H1 (cell line): ENCODE measurements around the gene APOBEC3G. TPM values are rescaled to one million over a fixed set of nuclear protein-coding genes. Genes with fewer than 3 reads are reported as not detected.

Source experiments
- CTCF ChIA-PET: fragments of 300-600 bp; sonication (Branson Sonifier 250); formaldehyde crosslinking; loops from one replicate; lab custom pipeline; 2021; ENCODE audit not compliant: partially characterized antibody; lab: Charles Lee
- POLR2A ChIA-PET: fragments of 300-600 bp; sonication (Branson Sonifier 250); formaldehyde crosslinking; loops from one replicate; lab custom pipeline; 2021; ENCODE audit warnings: inconsistent platforms; ENCODE audit not compliant: partially characterized antibody; lab: Charles Lee
- DNase-seq, 2 experiments: peaks; one replicate each; pipeline versions ENCODE4 v3.0.0 to v3.0.0-alpha.2; 2010 to 2022; ENCODE audit warnings: low spot score in 2 of 2, low read depth in 1 of 2, mixed read lengths in 1 of 2
- FAIRE-seq: peaks from 2 replicates; lab custom pipeline; 2011; peaks lifted over from hg19 to GRCh38; lab: Jason Lieb, UNC
- H2AFZ ChIP-seq: 2 replicates; pipeline ENCODE4 v1.8.1; 2012; ENCODE audit warnings: low read length, inconsistent platforms
- H2AK5ac ChIP-seq: 2 replicates; pipeline ENCODE4 v1.6.1; 2013; ENCODE audit warnings: low read depth, low read length
- H2BK120ac ChIP-seq: replicated peaks from 2 replicates; pipeline ENCODE3; 2013; ENCODE audit warnings: low read depth, low read length, inconsistent platforms
- H2BK12ac ChIP-seq: 2 replicates; pipeline ENCODE4 v1.6.1; 2013; ENCODE audit warnings: low read depth, low read length
- H2BK15ac ChIP-seq: 2 replicates; pipeline ENCODE4 v1.6.1; 2013; ENCODE audit warnings: low read length
- H2BK20ac ChIP-seq: 2 replicates; pipeline ENCODE4 v1.6.1; 2013; ENCODE audit warnings: low read length
- H2BK5ac ChIP-seq: 2 replicates; pipeline ENCODE4 v1.6.1; 2013; ENCODE audit warnings: low read depth, low read length
- H3K14ac ChIP-seq: 2 replicates; pipeline ENCODE4 v1.6.1; 2013; ENCODE audit warnings: inconsistent platforms; ENCODE audit not compliant: insufficient read length
- H3K18ac ChIP-seq: 2 replicates; pipeline ENCODE4 v1.6.1; 2013; ENCODE audit warnings: low read length; ENCODE audit errors: extremely low read depth
- H3K23ac ChIP-seq: 2 replicates; pipeline ENCODE4 v1.6.1; 2013; ENCODE audit warnings: inconsistent platforms; ENCODE audit not compliant: insufficient read length
- H3K23me2 ChIP-seq: 2 replicates; pipeline ENCODE4 v1.6.1; 2013; ENCODE audit warnings: low read depth, low read length
- H3K27ac ChIP-seq: 2 replicates; pipeline ENCODE4 v1.6.1; 2011; ENCODE audit warnings: low read depth, low read length, inconsistent platforms
- H3K27me3 ChIP-seq, 4 experiments: replicated peaks in 1 of 4; 1 replicate in 1 of 4; 2 replicates in 3 of 4; pipeline versions ENCODE4 v1.6.1 to v1.8.1; 2011 to 2013; ENCODE audit warnings: low read length in 3 of 4, mild to moderate bottlenecking in 3 of 4, inconsistent platforms in 2 of 4, mixed read lengths in 2 of 4, moderate library complexity in 1 of 4; ENCODE audit not compliant: control insufficient read depth in 3 of 4, insufficient read depth in 3 of 4; ENCODE audit errors: extremely low read depth in 1 of 4
- H3K36me3 ChIP-seq, 4 experiments: 2 replicates each; pipeline versions ENCODE4 v1.6.1 to v1.8.1; 2011 to 2013; ENCODE audit warnings: mild to moderate bottlenecking in 4 of 4, low read length in 3 of 4, moderate library complexity in 2 of 4, control low read depth in 1 of 4, inconsistent platforms in 1 of 4; ENCODE audit not compliant: insufficient read depth in 4 of 4, control insufficient read depth in 2 of 4
- H3K4ac ChIP-seq: replicated peaks from 2 replicates; pipeline ENCODE3; 2013; ENCODE audit warnings: low read length, low read depth, mixed read lengths, inconsistent platforms; ENCODE audit not compliant: insufficient read length
- H3K4me1 ChIP-seq, 4 experiments: replicated peaks in 1 of 4; 1 replicate in 1 of 4; 2 replicates in 3 of 4; pipeline versions ENCODE4 v1.6.1 to v1.8.1; 2011 to 2013; ENCODE audit warnings: low read length in 3 of 4, inconsistent platforms in 2 of 4, mixed read lengths in 1 of 4; ENCODE audit not compliant: insufficient read depth in 4 of 4, control insufficient read depth in 3 of 4
- H3K4me2 ChIP-seq, 2 experiments: 2 replicates each; pipeline versions ENCODE4 v1.6.1 to v1.8.1; 2011 to 2013; ENCODE audit warnings: low read depth in 2 of 2, low read length in 2 of 2, control low read depth in 1 of 2, inconsistent platforms in 1 of 2, mild to moderate bottlenecking in 1 of 2; ENCODE audit not compliant: insufficient read depth in 1 of 2
- H3K4me3 ChIP-seq, 4 experiments: fragments of 200-600, 300-600 bp in 1 of 4; sonication (generic), shearing (Covaris generic), sonication (Bioruptor Twin) in 1 of 4; 2 replicates each; pipeline versions ENCODE4 v1.5.1 to v1.8.1; 2011 to 2016; ENCODE audit warnings: low read length in 4 of 4, low read depth in 3 of 4, control low read depth in 2 of 4, inconsistent platforms in 2 of 4, mild to moderate bottlenecking in 2 of 4, mixed read lengths in 1 of 4, moderate library complexity in 1 of 4; ENCODE audit not compliant: insufficient read depth in 2 of 4; ENCODE audit errors: extremely low read depth in 1 of 4
- H3K56ac ChIP-seq: replicated peaks from 2 replicates; pipeline ENCODE3; 2013; ENCODE audit warnings: low read depth, mild to moderate bottlenecking, mixed read lengths, low read length, inconsistent platforms; ENCODE audit not compliant: insufficient read length
- H3K79me1 ChIP-seq: 2 replicates; pipeline ENCODE4 v1.6.1; 2013; ENCODE audit warnings: low read depth, low read length, control low read depth
- H3K79me2 ChIP-seq, 2 experiments: 2 replicates each; pipeline versions ENCODE4 v1.6.1 to v1.8.1; 2012 to 2013; ENCODE audit warnings: low read length in 2 of 2, mild to moderate bottlenecking in 2 of 2, inconsistent platforms in 1 of 2; ENCODE audit not compliant: insufficient read depth in 2 of 2, control insufficient read depth in 1 of 2
- H3K9ac ChIP-seq, 4 experiments: replicated peaks in 1 of 4; 1 replicate in 1 of 4; 2 replicates in 3 of 4; pipeline versions ENCODE4 v1.6.1 to v1.8.1; 2011 to 2013; ENCODE audit warnings: low read depth in 3 of 4, low read length in 3 of 4, control low read depth in 2 of 4, mild to moderate bottlenecking in 2 of 4, moderate library complexity in 2 of 4, inconsistent platforms in 1 of 4; ENCODE audit errors: extremely low read depth in 1 of 4
- H3K9me3 ChIP-seq, 2 experiments: 2 replicates each; pipeline versions ENCODE4 v1.6.1 to v1.8.1; 2012 to 2013; ENCODE audit warnings: mild to moderate bottlenecking in 2 of 2, moderate library complexity in 2 of 2, control low read depth in 1 of 2, inconsistent platforms in 1 of 2, low read depth in 1 of 2, low read length in 1 of 2, mixed read lengths in 1 of 2; ENCODE audit not compliant: insufficient read depth in 2 of 2
- H4K20me1 ChIP-seq, 2 experiments: replicated peaks in 1 of 2; 2 replicates each; pipeline versions ENCODE3 to v1.8.1; 2011 to 2013; ENCODE audit warnings: inconsistent platforms in 2 of 2, low read length in 2 of 2, mild to moderate bottlenecking in 1 of 2; ENCODE audit not compliant: insufficient read depth in 2 of 2, control insufficient read depth in 1 of 2
- H4K5ac ChIP-seq: 2 replicates; pipeline ENCODE4 v1.6.1; 2013; ENCODE audit warnings: low read length, low read depth, mixed read lengths, inconsistent platforms; ENCODE audit not compliant: insufficient read length
- H4K8ac ChIP-seq: 2 replicates; pipeline ENCODE4 v1.8.0; 2013; ENCODE audit warnings: mild to moderate bottlenecking, moderate library complexity, low read length, inconsistent platforms; ENCODE audit not compliant: insufficient read depth; ENCODE audit errors: extremely low read depth
- H4K91ac ChIP-seq: replicated peaks from 2 replicates; pipeline ENCODE3; 2013; ENCODE audit warnings: low read length, mixed read lengths, inconsistent platforms; ENCODE audit not compliant: insufficient read length
- CBX5 ChIP-seq: fragments of 300-800, 300-1000 bp; sonication (generic); IDR thresholded peaks from 2 replicates; pipeline ENCODE4 v1.7.1; 2016; ENCODE audit warnings: antibody characterized with exemption, low read length, low read depth
- CTCF ChIP-seq, 3 experiments: IDR thresholded peaks; 1 replicate in 2 of 3; 2 replicates in 1 of 3; pipeline versions ENCODE4 v1.5.1 to v1.6.1; 2011; ENCODE audit warnings: low read length in 3 of 3, mild to moderate bottlenecking in 3 of 3, inconsistent platforms in 2 of 3, low read depth in 1 of 3, moderate library complexity in 1 of 3; ENCODE audit not compliant: insufficient read depth in 1 of 3; ENCODE audit errors: control extremely low read depth in 1 of 3
- EGR1 ChIP-seq: IDR thresholded peaks from 2 replicates; pipeline ENCODE4 v1.6.1; 2011; ENCODE audit warnings: low read depth, low read length, borderline replicate concordance
- KDM1A ChIP-seq: fragments of 200-600, 300-600 bp; sonication (generic); IDR thresholded peaks from 2 replicates; pipeline ENCODE4 v1.7.1; 2016; ENCODE audit warnings: mild to moderate bottlenecking, low read length, borderline replicate concordance
- RNF2 ChIP-seq: fragments of 200-900, 300-1000 bp; sonication (generic); IDR thresholded peaks from 2 replicates; pipeline ENCODE4 v1.7.1; 2016; ENCODE audit warnings: borderline replicate concordance, low read depth, mild to moderate bottlenecking, antibody characterized with exemption, low read length; ENCODE audit not compliant: poor library complexity, severe bottlenecking; ENCODE audit errors: missing control alignments
- WGBS, 2 experiments: shearing (Covaris generic) in 1 of 2; methylation state at CpG; one replicate each; pipeline versions ENCODE4 v1.1.6 to v1.1.7; 2013 to 2015; ENCODE audit warnings: low lambda C conversion rate in 2 of 2, mixed read lengths in 2 of 2, inconsistent platforms in 1 of 2, low coverage in 1 of 2, missing lambda C conversion rate in 1 of 2; ENCODE audit not compliant: insufficient replicate concordance in 2 of 2, insufficient coverage in 1 of 2, insufficient read length in 1 of 2; ENCODE audit errors: extremely low coverage in 1 of 2, missing lambda C conversion rate in 1 of 2; 5-methylcytosine and 5-hydroxymethylcytosine counted together
- polyA plus RNA-seq, 7 experiments: library from polyadenylated mRNA; depleted of rRNA in 3 of 7; stranded (reverse) in 5 of 7; unstranded in 2 of 7; fragments of >200 nt in 5 of 7; fragments of 200-250 nt in 2 of 7; gene quantifications; 1 replicate in 5 of 7; 2 replicates in 1 of 7; 4 replicates in 1 of 7; pipeline versions ENCODE4 v1.2.1 to v1.2.3, GENCODE V29; 2011 to 2013; ENCODE audit warnings: missing spikeins in 2 of 7, mixed read lengths in 2 of 7
- total RNA-seq: library from RNA; stranded (reverse); fragmentation: NEBNext Ultra II Directional; extraction: Animal tissue kit (Norgen Biotek cat#: 25700); gene quantifications from 2 replicates; pipeline ENCODE4 v1.2.1, GENCODE V29; 2021

APOBEC3G gene
- total and polyA plus RNA-seq, 2 of the 8 experiments (the other 6 are each of a cell fraction or from before 2014, with no cell fraction given): 1.7 to 2.0 TPM

GRCh38 chr22:39132281-39132680, 55.2 kb downstream of the APOBEC3G start:
- H3K27me3 ChIP-seq: no peaks in the 10 kb centered on the region
- 87% methylated on average over 6 of the region's 6 CpGs; no CpG with 5 or more reads in 1 of the 2 experiments for WGBS, 2 experiments
- no peak overlapping the region for H3K4me2 ChIP-seq

More at GRCh38 chr22:39132281-39132680, 55.2 kb downstream of the APOBEC3G start:
- Histone ChIP-seq H3K36me3 (no peaks in the 10 kb centered on the region), H3K4me1 (peaks cover 4 to 22% (median 8%) of the 10 kb centered on the region in 4 experiments; a peak in 4 of 7 replicates), H3K56ac (no peak overlapping the region), H2BK15ac (peak overlapping the region; percentile 81; the same call in 1 of the 2 replicates), H3K4ac (no peak overlapping the region), H4K5ac (no peak overlapping the region), H2AK5ac (no peak overlapping the region), H2BK20ac (peak overlapping the region; percentile 17; the same call in 1 of the 2 replicates), H3K23me2 (no peaks in the 10 kb centered on the region), H3K79me2 (no peaks in the 10 kb centered on the region), H3K27ac (no peak overlapping the region), H3K79me1 (no peaks in the 10 kb centered on the region), H4K91ac (no peak overlapping the region), H3K14ac (no peak overlapping the region), H4K8ac (no peak overlapping the region), H4K20me1 (no peaks in the 10 kb centered on the region), H2AFZ (no peak overlapping the region), H2BK12ac (no peak overlapping the region), H3K9me3 (0 out of 4 replicates have a peak, but pooled peaks cover 0 to 3% of the 10 kb centered on the region in 2 experiments), H2BK120ac (no peak overlapping the region), H3K4me3 (no peak overlapping the region), H3K9ac (no peak overlapping the region), H3K18ac (no peak overlapping the region), H2BK5ac (peak overlapping the region; percentile 32; the same call in 1 of the 2 replicates), H3K23ac (no peak overlapping the region)
- ChIA-PET POLR2A (interaction anchor here (0.6 to 7.4 kb wide), 3 partner anchors 72 to 185 kb away, joined by 3 to 67 read pairs (median 8); partner anchors contain the start of gene RPL3), CTCF (interaction anchor here (0.5 to 1.4 kb wide), 6 partner anchors 94 to 363 kb away, joined by 3 to 7 read pairs (median 3); no protein-coding TSS in a partner anchor)
- FAIRE-seq: no peak
- TF ChIP-seq EGR1 (no peak), KDM1A (no peak), RNF2 (no peak), CTCF (IDR thresholded peaks at IDR 0.05; ENCODE audit: control extremely low read depth in 1 of 3, insufficient read depth in 1 of 3, low read depth in 1 of 3, low read length in 3 of 3) (no peak), CBX5 (no peak)
- DNase-seq: no peak
